Spleen (tissue), 7 donors: Measurements from ENCODE around the gene GSPT1.
"Not testable (repeated sequence)": the region's sequence is repeated elsewhere in the genome, so short reads cannot be mapped to it uniquely, and the experiment has no call there.

Source experiments
- POLR2A ChIP-seq, 3 donors: fragments of 450-650 bp; IDR thresholded peaks; one replicate each; pipeline ENCODE4 v1.5.1; 2017; ENCODE audit warnings: antibody characterized with exemption in 3 of 3, mild to moderate bottlenecking in 1 of 3
- POLR2AphosphoS5 ChIP-seq, 3 donors: sonication (generic); formaldehyde crosslinking; IDR thresholded peaks; one replicate each; pipeline ENCODE4 v1.5.1; 2017; ENCODE audit warnings: antibody characterized with exemption in 3 of 3
- TF ChIP-seq, protein P1 (sequence below), 11 experiments: fragments of 200-600 bp in 7 of 11; fragments of 450-650 bp in 4 of 11; sonication (generic) in 4 of 11; IDR thresholded peaks in 8 of 11; conservative IDR thresholded peaks in 3 of 11; 1 replicate in 7 of 11; 2 replicates in 4 of 11; pipeline versions ENCODE4 v1.4.0 to v1.8.0; 2016 to 2021; ENCODE audit warnings: antibody characterized with exemption in 11 of 11, inconsistent platforms in 4 of 11, mild to moderate bottlenecking in 1 of 11
- donor health status: DM: no; HTN: no; CAD: no; lungs with moderate emphysema.
- donor health status: DM: no; HTN: no; CAD: no.
- donor health status: DM: no; HTN: no; CAD: no.

DNA sequence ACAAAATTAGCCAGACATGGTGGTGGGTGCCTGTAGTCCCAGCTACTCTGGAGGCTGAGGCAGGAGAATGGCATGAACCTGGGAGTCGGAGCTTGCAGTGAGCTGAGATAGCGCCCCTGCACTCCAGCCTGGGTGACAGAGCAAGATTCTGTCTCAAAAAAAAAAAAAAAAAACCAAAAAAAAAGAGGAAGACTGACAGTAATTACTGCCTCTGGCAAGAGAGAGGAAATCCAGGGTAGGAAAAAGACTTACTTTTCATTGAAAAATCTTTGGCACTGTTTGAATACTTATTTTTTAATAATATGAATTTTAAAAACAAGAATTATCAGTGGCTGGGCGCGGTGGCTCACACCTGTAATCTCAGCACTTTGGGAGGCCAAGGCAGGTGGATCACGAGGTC lies 46.7 kb upstream of the GSPT1 start:
- not testable (repeated sequence) for TF ChIP-seq POLR2A, POLR2AphosphoS5 (IDR thresholded peaks at IDR 0.05)
- TF ChIP-seq, protein P1, sequence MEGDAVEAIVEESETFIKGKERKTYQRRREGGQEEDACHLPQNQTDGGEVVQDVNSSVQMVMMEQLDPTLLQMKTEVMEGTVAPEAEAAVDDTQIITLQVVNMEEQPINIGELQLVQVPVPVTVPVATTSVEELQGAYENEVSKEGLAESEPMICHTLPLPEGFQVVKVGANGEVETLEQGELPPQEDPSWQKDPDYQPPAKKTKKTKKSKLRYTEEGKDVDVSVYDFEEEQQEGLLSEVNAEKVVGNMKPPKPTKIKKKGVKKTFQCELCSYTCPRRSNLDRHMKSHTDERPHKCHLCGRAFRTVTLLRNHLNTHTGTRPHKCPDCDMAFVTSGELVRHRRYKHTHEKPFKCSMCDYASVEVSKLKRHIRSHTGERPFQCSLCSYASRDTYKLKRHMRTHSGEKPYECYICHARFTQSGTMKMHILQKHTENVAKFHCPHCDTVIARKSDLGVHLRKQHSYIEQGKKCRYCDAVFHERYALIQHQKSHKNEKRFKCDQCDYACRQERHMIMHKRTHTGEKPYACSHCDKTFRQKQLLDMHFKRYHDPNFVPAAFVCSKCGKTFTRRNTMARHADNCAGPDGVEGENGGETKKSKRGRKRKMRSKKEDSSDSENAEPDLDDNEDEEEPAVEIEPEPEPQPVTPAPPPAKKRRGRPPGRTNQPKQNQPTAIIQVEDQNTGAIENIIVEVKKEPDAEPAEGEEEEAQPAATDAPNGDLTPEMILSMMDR (IDR thresholded peaks at IDR 0.05 in 8 of 11, conservative IDR thresholded peaks at IDR 0.05 in 3 of 11) = not testable (repeated sequence)
